IPS-18c (cell line): Measurements from ENCODE around the gene SLC5A4.
"Not testable (repeated sequence)": the region's sequence is repeated elsewhere in the genome, so short reads cannot be mapped to it uniquely, and the experiment has no call there.

ENCODE experiments used
- H3K4me3 ChIP-seq: 2 replicates; pipeline ENCODE4 v1.7.0; 2013; ENCODE audit warnings: low read depth, mild to moderate bottlenecking, low read length, moderate library complexity; ENCODE audit not compliant: insufficient read depth
- H3K9me3 ChIP-seq: one replicate; pipeline ENCODE4 v1.6.1; 2013; ENCODE audit warnings: mild to moderate bottlenecking, low read length, moderate library complexity; ENCODE audit not compliant: control insufficient read depth, insufficient read depth

Gene SLC5A4

DNA sequence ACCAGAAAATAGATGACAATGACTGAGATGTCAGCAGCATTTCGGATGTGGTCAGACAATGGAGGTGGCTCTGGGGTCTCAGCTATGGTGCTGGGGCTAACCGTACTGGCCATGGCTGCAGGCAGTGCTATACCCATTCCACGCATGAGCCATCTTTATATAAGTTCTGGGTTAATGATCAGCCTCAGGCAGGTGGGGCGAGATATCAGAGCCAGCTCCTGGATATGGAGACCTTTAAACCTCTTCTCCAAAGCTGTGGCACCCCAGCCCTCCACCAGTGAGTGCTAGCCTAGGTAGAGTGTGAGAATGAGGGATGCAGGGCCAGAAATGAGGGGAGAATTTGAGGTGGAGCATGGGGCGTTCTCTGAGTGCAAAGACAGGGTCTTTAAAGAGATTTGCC lies at the start of gene SLC5A4:
SLC5A4 (minus strand) TSS at position 131 of the 400 bp plus-strand sequence; CDS start at position 113, 18 bp downstream.
- no peak within 1 kb of the TSS for H3K4me3 ChIP-seq
- peaks cover 6% of the 10 kb centered on the region for H3K9me3 ChIP-seq

DNA sequence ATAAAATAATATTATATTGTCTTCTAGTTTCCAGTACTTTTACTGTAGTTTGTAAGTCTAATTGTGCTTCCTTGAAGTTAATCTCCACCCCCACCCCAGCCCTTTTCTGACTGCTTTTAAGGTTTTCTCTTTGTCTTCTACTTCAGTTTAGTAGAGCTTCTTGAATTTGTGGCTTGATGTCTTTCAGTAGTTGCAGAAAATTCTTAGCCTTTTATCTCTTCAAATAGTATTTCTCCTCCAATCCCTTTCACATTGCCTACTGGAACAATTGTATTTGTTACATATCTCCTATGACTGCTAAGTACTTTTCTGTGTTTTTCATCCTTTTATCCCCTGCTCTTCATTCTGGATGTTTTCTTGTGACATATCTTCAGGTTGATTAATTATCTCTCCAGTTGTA lies 38.8 kb upstream of the SLC5A4 start:
- not testable (repeated sequence) for H3K4me3 ChIP-seq, H3K9me3 ChIP-seq

DNA sequence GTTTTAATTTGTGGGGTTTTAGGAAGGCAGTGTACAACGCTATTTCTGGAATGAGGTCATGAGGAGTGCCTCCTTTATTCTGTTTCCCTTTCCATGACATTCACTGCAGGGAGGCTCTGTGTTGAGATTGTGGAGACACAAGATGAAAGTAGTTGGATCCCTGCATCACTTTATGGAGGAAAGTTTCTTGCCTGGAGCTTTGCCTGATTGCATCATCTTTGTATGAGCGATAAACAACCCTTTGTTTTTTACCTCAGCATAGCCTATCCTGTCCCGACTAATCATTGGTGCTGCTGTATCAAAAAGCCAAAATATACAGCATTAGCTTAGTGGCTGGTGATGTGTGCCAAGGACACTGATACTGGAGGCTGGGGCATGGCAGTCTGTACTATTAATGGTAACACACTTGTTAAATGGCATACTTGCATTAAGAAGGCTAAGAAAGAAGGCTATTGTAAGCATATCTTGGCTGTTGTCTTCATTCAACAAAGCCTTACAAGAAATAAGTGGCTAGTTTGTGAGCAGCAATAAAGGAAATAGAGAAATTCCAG lies 31.2 kb upstream of the SLC5A4 start:
- Histone ChIP-seq H3K9me3 (no peaks in the 10 kb centered on the region), H3K4me3 (no peak overlapping the region)

DNA sequence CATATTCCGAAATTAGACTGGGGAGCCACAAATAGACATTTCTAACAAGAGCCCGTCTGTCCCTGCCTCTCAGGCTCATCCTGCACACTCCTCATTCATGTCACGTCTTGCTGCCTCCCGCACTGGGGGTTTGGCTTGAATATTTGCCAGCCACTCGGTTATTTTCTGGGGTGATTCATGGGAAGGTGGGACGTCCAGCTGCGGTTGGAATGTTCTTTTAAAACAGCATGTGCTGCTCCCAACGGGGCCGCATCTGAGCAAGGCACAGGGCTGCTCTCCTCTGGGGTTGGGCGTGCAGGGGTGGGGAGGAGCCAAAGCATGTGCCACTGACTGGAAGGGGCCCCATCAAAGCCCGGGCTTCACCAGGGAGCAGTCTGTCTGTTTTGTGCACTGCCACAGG lies 25.9 kb upstream of the SLC5A4 start:
- Histone ChIP-seq H3K4me3 (no peak overlapping the region), H3K9me3 (no peaks in the 10 kb centered on the region)

DNA sequence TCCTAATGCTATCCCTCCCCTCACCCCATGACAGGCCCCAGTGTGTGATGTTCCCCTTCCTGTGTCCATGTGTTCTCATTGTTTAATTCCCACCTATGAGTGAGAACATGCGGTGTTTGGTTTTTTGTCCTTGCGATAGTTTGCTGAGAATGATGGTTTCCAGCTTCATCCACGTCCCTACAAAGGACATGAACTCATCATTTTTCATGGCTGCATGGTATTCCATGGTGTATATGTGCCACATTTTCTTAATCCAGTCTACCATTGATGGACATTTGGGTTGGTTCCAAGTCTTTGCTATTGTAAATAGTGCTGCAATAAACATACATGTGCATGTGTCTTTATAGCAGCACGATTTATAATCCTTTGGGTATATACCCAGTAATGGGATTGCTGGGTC lies 20.2 kb upstream of the SLC5A4 start:
- H3K4me3 ChIP-seq, H3K9me3 ChIP-seq: not testable (repeated sequence)

DNA sequence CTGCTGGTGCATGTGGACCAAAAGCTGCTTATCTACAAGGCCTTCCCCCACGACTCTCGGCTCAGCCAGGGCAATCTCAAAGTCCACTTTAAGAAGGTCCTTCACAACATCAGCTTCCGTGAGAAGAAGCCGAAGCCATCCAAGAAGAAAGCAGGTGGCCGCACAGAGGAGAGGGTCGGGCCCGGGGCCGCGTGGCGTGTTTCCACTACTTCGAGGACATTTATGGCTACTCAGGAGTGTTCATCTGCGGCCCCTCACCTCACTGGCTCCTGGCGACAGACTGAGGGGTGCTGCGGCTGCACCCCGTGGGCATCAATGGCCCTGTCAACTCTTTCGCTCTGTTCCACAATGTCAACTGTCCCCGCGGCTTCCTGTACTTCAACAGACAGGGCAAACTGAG lies 16.2 kb upstream of the SLC5A4 start:
- no peaks in the 10 kb centered on the region for H3K9me3 ChIP-seq
- no peak overlapping the region for H3K4me3 ChIP-seq

DNA sequence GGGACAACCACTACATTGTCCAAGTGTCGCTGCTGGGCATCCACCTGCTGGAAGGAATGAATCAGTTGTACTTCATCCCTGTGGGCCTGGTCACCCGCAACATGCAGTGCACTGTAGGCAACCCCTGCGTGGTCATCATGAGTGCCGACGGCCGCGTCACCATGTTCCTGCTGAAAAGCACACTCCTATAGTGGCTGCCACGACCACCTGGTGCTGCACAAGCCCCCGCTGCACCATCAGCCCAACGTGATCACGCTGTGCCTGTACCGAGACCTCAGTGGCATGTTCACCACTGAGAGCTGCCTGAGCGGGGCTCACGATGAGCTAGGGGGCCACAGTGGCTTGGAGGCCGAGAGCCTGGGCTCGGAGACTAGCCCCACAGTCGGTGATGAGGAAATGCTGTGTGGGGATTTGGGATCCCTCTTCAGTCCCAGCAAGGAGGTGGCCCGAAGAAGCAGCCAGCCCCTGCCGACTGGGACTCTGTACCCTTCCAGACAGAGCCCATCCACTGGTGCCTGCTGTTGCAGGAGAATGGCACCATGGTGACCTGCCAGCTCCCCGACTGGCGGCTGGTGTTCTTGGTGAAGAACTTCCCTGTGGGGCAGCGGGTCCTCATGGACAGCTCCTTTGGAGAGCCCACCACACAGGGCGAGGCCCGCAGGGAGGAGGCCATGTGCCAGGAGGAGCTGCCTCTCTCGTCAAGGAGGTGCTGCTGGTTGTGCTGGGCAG lies 15.7 kb upstream of the SLC5A4 start:
- H3K4me3 ChIP-seq, result no peak overlapping the region
- H3K9me3 ChIP-seq, result no peaks in the 10 kb centered on the region

DNA sequence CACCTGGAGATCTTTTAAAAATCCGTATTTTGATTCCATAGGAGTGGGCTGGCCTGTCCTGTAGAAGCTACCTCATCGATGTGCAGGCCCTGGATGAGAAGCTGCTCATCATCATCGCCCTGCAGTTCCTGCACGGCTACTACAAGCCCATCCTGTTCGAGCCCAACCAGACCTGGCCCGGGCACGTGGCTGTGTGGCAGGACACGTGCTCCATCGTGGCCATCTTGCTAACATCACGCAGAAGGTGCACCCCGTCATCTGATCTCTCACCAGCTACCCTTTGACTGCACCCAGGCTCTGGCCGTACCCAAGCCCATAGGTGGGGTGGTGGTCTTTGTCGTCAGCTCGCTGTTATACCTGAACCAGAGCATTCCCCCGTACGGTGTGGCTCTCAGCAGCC lies 14.2 kb upstream of the SLC5A4 start:
- no peak overlapping the region for H3K4me3 ChIP-seq
- no peaks in the 10 kb centered on the region for H3K9me3 ChIP-seq

DNA sequence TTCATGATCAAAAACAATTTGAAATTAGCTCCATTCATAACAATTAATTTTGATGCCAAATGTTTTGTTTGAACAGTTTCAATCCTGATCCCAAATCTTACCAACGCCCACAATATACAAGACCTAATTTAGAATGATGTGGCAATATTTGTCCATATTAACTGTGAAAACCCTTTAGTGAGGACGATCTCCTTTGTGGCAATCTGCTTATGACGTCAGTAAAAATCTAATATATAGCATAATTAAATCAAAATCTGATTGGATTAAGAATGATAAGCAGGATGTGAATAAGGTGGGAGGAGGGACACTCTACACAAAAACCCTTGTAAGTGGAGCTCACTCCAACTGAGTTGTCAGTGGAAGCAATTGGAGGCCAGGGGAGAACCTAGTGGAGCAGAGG lies 11.9 kb upstream of the SLC5A4 start:
- Histone ChIP-seq H3K9me3 (no peaks in the 10 kb centered on the region), H3K4me3 (no peak overlapping the region)

DNA sequence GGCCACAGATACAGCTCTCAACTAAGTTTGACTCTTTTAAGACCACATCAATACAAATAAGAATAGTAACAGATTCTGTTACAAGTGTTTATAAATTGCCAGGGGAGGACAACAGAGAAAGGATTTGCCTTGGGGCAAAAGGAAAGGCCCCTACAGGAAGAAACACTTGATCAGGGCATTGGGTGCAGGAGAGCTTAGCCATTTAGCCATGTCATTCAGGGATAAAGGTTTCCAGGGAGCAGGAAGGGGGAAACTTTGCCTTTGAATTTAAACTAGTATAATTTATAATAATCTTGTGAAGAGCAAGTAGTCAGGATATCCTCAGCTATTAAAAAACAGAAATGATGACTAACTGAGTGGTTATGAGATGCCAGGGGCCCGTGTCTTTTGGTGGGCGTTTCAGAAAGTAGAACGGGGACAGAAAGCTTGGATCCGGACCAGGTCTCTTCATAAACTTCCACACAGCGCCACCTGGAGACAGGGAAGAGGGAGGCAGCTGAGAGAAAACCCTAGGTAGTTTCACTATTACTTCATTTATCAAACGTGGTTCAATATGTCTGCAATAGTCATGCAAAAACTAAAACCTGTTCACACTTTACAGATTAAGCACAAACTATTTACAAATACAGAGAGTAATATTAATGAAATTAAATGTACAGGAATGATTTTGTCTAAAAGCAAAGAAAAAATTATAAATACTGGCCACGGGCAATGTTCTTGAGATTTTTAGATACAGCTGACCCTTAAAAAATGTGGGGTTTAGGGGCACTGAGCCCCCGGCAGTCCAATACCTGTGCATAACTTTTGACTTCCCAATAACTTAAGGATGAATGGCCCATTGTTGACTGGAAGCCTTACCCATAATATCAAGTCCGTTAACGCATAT lies 11.0 kb upstream of the SLC5A4 start:
- no peak overlapping the region for H3K4me3 ChIP-seq

DNA sequence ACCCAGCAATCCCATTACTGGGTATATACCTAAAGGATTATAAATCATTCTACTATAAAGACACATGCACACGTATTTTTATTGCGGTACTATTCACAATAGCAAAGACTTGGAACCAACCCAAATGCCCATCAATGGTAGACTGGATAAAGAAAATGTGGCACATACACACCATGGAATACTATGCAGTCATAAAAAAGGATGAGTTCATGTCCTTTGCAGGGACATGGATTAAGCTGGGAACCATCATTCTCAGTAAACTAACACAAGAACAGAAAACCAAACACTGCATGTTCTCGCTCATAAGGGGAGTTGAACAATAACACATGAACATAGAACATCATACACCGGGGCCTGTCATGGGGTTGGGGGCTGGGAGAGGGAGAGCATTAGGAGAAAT lies 8.5 kb upstream of the SLC5A4 start:
- not testable (repeated sequence) for H3K4me3 ChIP-seq, H3K9me3 ChIP-seq

More for the DNA sequence above, 11.0 kb upstream of the SLC5A4 start:
- H3K9me3 ChIP-seq, result no peaks in the 10 kb centered on the region

DNA sequence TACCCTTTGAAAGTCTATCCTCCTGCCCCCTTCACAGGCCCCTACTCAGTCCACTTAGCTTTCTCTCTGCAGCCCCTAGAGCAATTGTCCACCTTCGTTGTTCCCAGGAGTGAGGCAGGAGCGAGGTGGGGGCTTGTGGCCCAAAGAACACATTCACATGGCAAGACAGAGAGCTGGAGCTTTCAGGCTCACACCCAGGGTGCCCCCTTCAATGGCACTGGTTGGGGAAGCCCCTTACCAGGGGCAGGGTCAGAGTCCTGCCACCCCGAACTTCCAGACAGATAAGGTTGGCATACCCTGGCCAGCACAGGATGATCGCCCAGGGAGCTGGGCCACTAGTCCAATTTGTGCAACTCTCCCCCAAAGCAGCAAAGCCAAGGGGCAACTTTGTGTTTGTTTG lies 6.2 kb upstream of the SLC5A4 start:
- Histone ChIP-seq H3K4me3 (no peak overlapping the region), H3K9me3 (peaks cover 2% of the 10 kb centered on the region)

DNA sequence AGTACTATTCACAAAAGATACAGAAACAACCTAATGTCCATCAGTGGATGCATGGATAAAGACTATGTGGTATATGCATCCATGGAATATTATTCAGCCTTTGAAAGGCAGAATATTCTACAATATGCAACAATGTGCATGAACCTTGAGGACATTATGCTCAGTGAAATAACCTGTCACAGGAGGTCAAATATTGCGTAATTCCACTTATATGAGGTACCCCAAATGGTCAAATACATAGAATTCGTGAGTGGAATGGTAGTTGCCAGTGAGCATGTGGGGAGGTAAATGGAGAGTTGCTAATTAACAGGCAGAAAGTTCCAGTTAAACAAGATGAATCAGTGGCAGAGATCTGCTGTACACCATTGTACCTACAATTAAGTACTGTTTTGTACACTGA lies 3.6 kb upstream of the SLC5A4 start:
- H3K9me3 ChIP-seq, result peaks cover 6% of the 10 kb centered on the region
- no peak overlapping the region for H3K4me3 ChIP-seq

DNA sequence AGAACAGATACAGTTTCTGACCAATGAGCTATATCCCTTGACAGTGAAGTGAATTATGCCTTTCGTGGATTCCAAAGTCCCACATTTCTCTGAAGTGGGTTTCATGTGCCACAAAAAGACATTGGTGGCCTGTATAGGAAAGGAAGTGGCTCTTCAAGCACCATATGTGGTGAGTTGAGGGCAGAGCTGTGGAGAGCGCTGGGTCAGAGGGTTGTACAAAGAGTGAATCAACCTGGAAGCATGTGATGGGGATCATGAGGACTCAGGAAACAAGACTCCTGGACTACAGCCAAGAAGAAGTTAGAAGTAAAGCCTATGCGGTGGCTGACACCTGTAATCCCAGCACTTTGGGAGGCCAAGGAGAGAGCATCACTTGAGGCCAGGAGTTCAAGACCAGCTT lies 579 bp upstream of the SLC5A4 start:
- H3K4me3 ChIP-seq, result no peak overlapping the region
- peaks cover 6% of the 10 kb centered on the region for H3K9me3 ChIP-seq

DNA sequence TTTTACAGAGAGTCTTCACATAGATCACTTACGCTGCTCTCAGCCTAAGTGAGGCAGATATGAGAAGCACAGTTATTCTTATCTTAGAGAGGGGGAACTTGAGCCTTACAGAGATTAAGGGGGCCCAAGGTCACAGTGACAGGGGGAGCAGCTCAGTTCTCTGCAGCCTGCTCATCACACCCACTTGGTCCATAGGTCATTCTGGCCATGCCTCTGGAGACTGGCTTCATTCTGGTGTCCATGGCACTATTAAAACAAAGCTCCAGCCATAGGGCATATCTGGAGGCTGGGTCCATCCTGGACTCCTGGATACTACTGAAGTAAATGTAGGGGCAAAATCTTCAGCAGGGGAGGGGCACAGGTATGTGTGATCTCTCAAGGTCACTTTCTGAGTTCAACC lies 5.9 kb downstream of the SLC5A4 start:
- Histone ChIP-seq H3K9me3 (no peaks in the 10 kb centered on the region), H3K4me3 (no peak overlapping the region)

DNA sequence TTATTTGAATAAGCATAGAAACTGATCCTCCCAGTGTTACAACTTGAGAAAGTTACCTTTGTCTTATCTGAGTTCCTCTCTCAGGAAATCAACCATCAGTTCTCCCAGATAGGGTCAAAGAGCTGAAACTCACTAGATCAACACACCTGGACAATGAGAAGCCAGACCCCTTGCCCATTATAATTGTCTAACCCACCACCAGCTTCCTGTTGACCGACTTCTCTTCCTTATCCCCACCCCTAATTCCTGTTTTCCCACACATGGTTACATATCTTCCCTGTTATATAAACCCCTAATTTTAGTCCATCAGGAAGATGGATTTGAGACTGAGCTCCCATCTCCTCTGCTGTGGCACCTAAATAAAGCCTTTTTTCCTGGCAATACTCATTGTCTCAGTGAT lies 6.9 kb downstream of the SLC5A4 start:
- Histone ChIP-seq H3K4me3 (no peak overlapping the region), H3K9me3 (no peaks in the 10 kb centered on the region)

DNA sequence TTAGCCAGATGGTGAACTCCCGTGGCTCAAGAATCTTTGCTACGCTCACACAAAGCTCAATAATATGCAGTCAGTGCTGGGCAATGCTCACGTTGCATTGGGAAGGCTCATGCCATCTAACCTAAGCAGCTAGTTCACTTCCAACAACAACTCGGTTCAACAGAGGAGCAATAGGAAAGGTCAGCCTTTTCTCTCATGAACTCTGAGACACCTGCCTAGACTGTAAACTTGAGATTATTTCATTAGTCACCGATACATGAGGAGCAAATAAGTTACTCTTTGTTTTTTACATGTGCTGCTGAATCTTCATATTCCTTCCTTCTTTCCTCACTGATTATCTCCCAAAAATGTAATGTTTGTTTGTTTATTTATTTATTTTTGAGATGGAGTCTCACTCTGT lies 9.0 kb downstream of the SLC5A4 start:
- no peak overlapping the region for H3K4me3 ChIP-seq
- H3K9me3 ChIP-seq, result no peaks in the 10 kb centered on the region

DNA sequence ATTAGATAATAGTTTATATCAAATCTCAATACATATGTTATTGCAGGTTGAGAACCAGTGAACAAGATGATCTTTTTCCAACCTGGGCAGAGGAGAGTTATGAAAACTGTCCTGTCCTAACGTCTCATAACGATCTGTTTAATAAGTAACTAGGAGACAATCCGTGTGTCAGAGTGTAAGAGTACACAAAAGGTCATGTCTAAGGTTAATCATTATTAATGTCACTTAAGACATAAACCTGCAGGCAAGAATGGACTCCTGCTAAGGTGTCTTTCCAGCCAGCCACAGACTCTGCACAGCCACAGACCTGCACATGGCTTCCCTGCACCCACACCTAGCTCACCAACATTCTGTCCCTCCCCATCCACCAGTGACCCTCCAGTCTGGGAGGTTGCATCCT lies 10.1 kb downstream of the SLC5A4 start:
- H3K9me3 ChIP-seq, result no peaks in the 10 kb centered on the region
- no peak overlapping the region for H3K4me3 ChIP-seq
